MM.1S (cell line): ENCODE results near the gene TYW3.

Experiments
- DNase-seq: peaks from one replicate; pipeline ENCODE4 v3.0.0-alpha.2; 2015
- H2AFZ ChIP-seq: fragments of 300-600 bp; sonication (generic); 2 replicates; pipeline ENCODE4 v1.6.0; 2016; ENCODE audit warnings: antibody characterized with exemption, low read length
- H3F3A ChIP-seq: fragments of 300-600 bp; sonication (generic); 2 replicates; pipeline ENCODE4 v1.6.1; 2016; ENCODE audit warnings: mild to moderate bottlenecking, antibody characterized with exemption, low read length, moderate library complexity, mixed read lengths; ENCODE audit not compliant: insufficient read depth
- H3K27ac ChIP-seq: fragments of 300-600 bp; sonication (generic); 2 replicates; pipeline ENCODE4 v1.5.1; 2016; ENCODE audit warnings: mild to moderate bottlenecking, low read length
- H3K27me3 ChIP-seq: fragments of 300-600 bp; sonication (generic); replicated peaks from 2 replicates; pipeline ENCODE4 v1.6.0; 2016; ENCODE audit warnings: low read length; ENCODE audit not compliant: insufficient read depth
- H3K36me3 ChIP-seq: fragments of 300-600 bp; sonication (generic); replicated peaks from 2 replicates; pipeline ENCODE4 v1.6.1; 2016; ENCODE audit warnings: mild to moderate bottlenecking, low read length, mixed read lengths; ENCODE audit not compliant: insufficient read depth
- H3K4me1 ChIP-seq: fragments of 300-600 bp; sonication (generic); 2 replicates; pipeline ENCODE4 v1.6.1; 2016; ENCODE audit warnings: low read length, mixed read lengths
- H3K4me2 ChIP-seq: fragments of 300-600 bp; sonication (generic); 2 replicates; pipeline ENCODE4 v1.6.0; 2016; ENCODE audit warnings: low read depth, low read length
- H3K4me3 ChIP-seq: fragments of 300-600 bp; sonication (generic); 2 replicates; pipeline ENCODE4 v1.5.1; 2016; ENCODE audit warnings: low read length, mixed read lengths
- H3K79me2 ChIP-seq: fragments of 300-600 bp; sonication (generic); 2 replicates; pipeline ENCODE4 v1.6.1; 2016; ENCODE audit warnings: mixed run types, low read length, mixed read lengths
- H3K9ac ChIP-seq: fragments of 300-600 bp; sonication (generic); 2 replicates; pipeline ENCODE4 v1.6.1; 2016; ENCODE audit warnings: low read length, mixed read lengths
- H3K9me2 ChIP-seq: fragments of 300-600 bp; sonication (generic); replicated peaks from 2 replicates; pipeline ENCODE4 v1.6.1; 2016; ENCODE audit warnings: mild to moderate bottlenecking, low read length, mixed read lengths; ENCODE audit not compliant: insufficient read depth
- H3K9me3 ChIP-seq: fragments of 300-600 bp; sonication (generic); replicated peaks from 2 replicates; pipeline ENCODE4 v1.6.1; 2016; ENCODE audit warnings: mild to moderate bottlenecking, low read length, mixed read lengths; ENCODE audit not compliant: insufficient read depth
- H4K20me1 ChIP-seq: fragments of 300-600 bp; sonication (generic); 2 replicates; pipeline ENCODE4 v1.6.1; 2016; ENCODE audit warnings: mild to moderate bottlenecking, low read length, moderate library complexity, mixed read lengths; ENCODE audit not compliant: insufficient read depth
- EZH2 ChIP-seq: fragments of 300-600 bp; sonication (generic); optimal IDR thresholded peaks from 2 replicates; pipeline ENCODE3; 2017; ENCODE audit warnings: low read depth, mild to moderate bottlenecking, antibody characterized with exemption, low read length, mixed read lengths
- EZH2phosphoT487 ChIP-seq: fragments of 300-600 bp; sonication (generic); IDR thresholded peaks from 2 replicates; pipeline ENCODE4 v1.6.1; 2018; ENCODE audit warnings: antibody characterized with exemption, low read length
- TF ChIP-seq, protein P1 (sequence below): fragments of 300-600 bp; sonication (generic); IDR thresholded peaks from 2 replicates; pipeline ENCODE4 v1.5.1; 2016; ENCODE audit warnings: antibody characterized with exemption, low read length, mixed read lengths

The TYW3 gene

DNA sequence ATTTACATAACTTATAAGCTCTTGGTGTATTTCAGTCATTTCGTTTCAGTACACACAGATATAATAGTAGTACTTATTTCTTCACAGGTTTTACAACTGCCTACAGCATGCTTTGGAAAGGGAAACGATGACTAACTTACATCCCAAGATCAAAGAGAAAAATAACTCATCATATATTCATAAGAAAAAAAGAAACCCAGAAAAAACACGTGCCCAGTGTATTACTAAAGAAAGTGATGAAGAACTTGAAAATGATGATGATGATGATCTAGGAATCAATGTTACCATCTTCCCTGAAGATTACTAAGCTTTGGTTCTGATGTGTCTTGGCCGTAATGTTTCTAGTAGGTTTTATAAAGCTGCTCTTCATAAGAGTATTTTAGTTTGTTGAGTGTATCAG, 30.9 kb downstream of the TYW3 start:
- no peaks in the 10 kb centered on the region for H3K27me3 ChIP-seq
- H3K4me3 ChIP-seq: no peak overlapping the region
- H3K9ac ChIP-seq: no peak overlapping the region
- no peaks in the 10 kb centered on the region for H3K9me2 ChIP-seq
- H3K27ac ChIP-seq: no peak overlapping the region
- H3K79me2 ChIP-seq: no peaks in the 10 kb centered on the region
- H3K4me1 ChIP-seq: no peaks in the 10 kb centered on the region
- no peaks in the 10 kb centered on the region for H4K20me1 ChIP-seq
- DNase-seq: no peak
- H2AFZ ChIP-seq: no peak overlapping the region
- H3K9me3 ChIP-seq: no peaks in the 10 kb centered on the region
- TF ChIP-seq, protein P1, sequence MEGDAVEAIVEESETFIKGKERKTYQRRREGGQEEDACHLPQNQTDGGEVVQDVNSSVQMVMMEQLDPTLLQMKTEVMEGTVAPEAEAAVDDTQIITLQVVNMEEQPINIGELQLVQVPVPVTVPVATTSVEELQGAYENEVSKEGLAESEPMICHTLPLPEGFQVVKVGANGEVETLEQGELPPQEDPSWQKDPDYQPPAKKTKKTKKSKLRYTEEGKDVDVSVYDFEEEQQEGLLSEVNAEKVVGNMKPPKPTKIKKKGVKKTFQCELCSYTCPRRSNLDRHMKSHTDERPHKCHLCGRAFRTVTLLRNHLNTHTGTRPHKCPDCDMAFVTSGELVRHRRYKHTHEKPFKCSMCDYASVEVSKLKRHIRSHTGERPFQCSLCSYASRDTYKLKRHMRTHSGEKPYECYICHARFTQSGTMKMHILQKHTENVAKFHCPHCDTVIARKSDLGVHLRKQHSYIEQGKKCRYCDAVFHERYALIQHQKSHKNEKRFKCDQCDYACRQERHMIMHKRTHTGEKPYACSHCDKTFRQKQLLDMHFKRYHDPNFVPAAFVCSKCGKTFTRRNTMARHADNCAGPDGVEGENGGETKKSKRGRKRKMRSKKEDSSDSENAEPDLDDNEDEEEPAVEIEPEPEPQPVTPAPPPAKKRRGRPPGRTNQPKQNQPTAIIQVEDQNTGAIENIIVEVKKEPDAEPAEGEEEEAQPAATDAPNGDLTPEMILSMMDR: no peak
- no peak for TF ChIP-seq EZH2
- no peak for TF ChIP-seq EZH2phosphoT487
- no peak overlapping the region for H3K4me2 ChIP-seq
- no peaks in the 10 kb centered on the region for H3K36me3 ChIP-seq
- no peaks in the 10 kb centered on the region for H3F3A ChIP-seq

DNA sequence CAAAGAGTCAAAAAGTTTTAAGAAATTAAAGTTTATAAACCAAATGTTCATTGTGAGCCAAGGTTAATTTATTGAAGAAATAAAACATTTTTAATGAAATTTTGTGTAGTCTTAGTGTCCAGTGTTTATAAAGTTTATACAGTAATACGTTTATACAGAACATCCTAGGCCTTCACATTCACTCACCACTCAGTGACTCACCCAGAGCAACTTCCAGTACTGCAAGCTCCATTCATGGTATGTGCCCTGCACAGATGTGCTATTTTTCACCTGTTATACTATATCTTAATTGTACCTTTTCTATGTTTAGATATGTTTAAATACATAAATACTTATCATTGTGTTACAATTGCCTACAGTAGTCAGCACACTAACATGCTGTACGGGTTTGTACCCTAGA, 33.6 kb downstream of the TYW3 start:
- Histone ChIP-seq H3K27ac (no peak overlapping the region), H3K4me3 (no peak overlapping the region), H3K9ac (no peak overlapping the region), H3K9me3 (no peaks in the 10 kb centered on the region), H3K4me1 (no peaks in the 10 kb centered on the region), H3F3A (no peaks in the 10 kb centered on the region), H3K27me3 (no peaks in the 10 kb centered on the region), H3K9me2 (no peaks in the 10 kb centered on the region), H4K20me1 (no peaks in the 10 kb centered on the region), H3K36me3 (no peaks in the 10 kb centered on the region), H3K4me2 (no peak overlapping the region), H3K79me2 (no peaks in the 10 kb centered on the region), H2AFZ (no peak overlapping the region)
- TF ChIP-seq EZH2 (no peak), EZH2phosphoT487 (no peak)
- TF ChIP-seq, protein P1: no peak
- DNase-seq: no peak

DNA sequence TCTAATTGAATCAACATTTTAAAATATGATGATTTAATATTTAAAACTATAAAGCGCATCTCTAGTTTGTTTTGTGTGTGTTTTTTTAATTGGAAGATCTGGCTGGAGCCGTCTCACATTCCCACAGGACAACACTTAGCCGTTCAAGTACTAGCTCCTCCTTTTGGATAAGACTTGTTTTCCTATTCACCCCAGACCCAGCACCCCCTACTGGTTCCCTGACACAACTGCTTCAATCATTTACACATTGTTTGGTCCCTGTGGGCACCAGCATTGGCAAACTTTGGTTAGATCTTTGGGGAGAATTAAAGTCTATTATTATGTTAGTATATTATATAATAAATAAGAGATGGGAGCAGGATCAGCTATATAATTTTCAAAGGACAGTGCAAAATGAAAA, 34.5 kb downstream of the TYW3 start:
- no peak for DNase-seq
- no peak for TF ChIP-seq EZH2phosphoT487
- TF ChIP-seq, protein P1: peak; percentile 29
- Histone ChIP-seq H3K4me3 (no peak overlapping the region), H3K79me2 (no peaks in the 10 kb centered on the region), H3K9ac (no peak overlapping the region), H3K27me3 (no peaks in the 10 kb centered on the region), H3K9me3 (no peaks in the 10 kb centered on the region), H4K20me1 (no peaks in the 10 kb centered on the region), H2AFZ (no peak overlapping the region), H3K4me2 (no peak overlapping the region), H3F3A (no peaks in the 10 kb centered on the region), H3K27ac (no peak overlapping the region), H3K4me1 (no peaks in the 10 kb centered on the region), H3K9me2 (no peaks in the 10 kb centered on the region), H3K36me3 (no peaks in the 10 kb centered on the region)

DNA sequence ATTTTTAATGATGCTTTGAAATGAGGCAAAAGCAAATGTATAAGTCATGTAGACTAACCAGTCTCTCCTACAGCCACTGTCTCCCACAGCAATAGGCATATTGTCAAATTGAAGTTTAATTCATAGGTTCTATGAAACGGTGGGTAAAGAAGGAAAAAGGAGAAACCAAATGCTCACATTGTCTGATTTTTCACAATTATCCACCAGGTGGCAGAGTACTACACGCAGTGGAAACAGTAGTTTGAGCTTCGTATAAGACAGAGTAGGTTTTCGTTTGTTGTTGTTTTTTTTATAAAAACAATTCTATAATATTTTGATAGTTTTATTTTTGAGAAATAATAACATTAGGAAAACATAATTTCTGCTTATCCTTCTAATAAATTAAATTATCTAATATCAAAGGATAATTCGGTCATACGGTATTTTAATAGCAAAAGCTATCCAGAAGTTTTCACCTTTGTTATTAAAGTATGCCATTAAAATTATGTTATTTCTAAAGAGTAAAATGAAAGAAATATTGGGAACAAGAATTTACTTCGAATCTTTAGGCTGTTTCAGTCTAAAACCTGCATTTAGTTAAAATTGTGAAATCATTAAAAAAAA, 39.1 kb downstream of the TYW3 start:
- H3K9ac ChIP-seq: no peak overlapping the region
- H3K4me3 ChIP-seq: no peak overlapping the region
- H3K9me2 ChIP-seq: no peaks in the 10 kb centered on the region
- H2AFZ ChIP-seq: no peak overlapping the region
- TF ChIP-seq EZH2phosphoT487 (no peak), EZH2 (no peak)
- TF ChIP-seq, protein P1: peak; percentile 60
- H3K4me1 ChIP-seq: no peaks in the 10 kb centered on the region
- DNase-seq: peak; percentile 65
- H3K27me3 ChIP-seq: no peaks in the 10 kb centered on the region
- H3K9me3 ChIP-seq: no peaks in the 10 kb centered on the region
- H3K27ac ChIP-seq: no peak overlapping the region
- no peaks in the 10 kb centered on the region for H3F3A ChIP-seq
- H4K20me1 ChIP-seq: no peaks in the 10 kb centered on the region
- H3K36me3 ChIP-seq: no peaks in the 10 kb centered on the region
- H3K4me2 ChIP-seq: no peak overlapping the region
- H3K79me2 ChIP-seq: no peaks in the 10 kb centered on the region
